Measurements from ENCODE around the gene NEUROD2.

GRCh38 chr17:39627712-39628516, 20.2 kb upstream of the NEUROD2 start:
- TF ChIP-seq CTCF (IDR thresholded peaks at IDR 0.05) = no peak
- no peak for TF ChIP-seq POLR2A (IDR thresholded peaks at IDR 0.05)

Measured in thyroid gland (tissue), 4 donors.